Measurements from ENCODE around the gene TSGA10.

Gene TSGA10

GRCh38 chr2:99171377-99172140 lies 16.8 kb upstream of the TSGA10 start:
- intact Hi-C loops (cut with micrococcal nuclease): no loop called here
- Mint-ChIP-seq H3K27ac (no peak overlapping the region), H3K36me3 (ENCODE audit: low read depth) (peaks cover 73% of the 10 kb centered on the region), H3K4me1 (ENCODE audit: low read depth) (peaks cover 6% of the 10 kb centered on the region), H3K9me3 (no peaks in the 10 kb centered on the region), H3K4me3 (no peak overlapping the region), H3K27me3 (no peaks in the 10 kb centered on the region)

- intact Hi-C loops (cut with micrococcal nuclease): no loop called here
- no peak overlapping the region for H3K4me3 Mint-ChIP-seq
- no peaks in the 10 kb centered on the region for H3K9me3 Mint-ChIP-seq
- H3K27me3 Mint-ChIP-seq: no peaks in the 10 kb centered on the region
- H3K4me1 Mint-ChIP-seq (ENCODE audit: low read depth): no peaks in the 10 kb centered on the region
- H3K36me3 Mint-ChIP-seq (ENCODE audit: low read depth): peaks cover 85% of the 10 kb centered on the region
- H3K27ac Mint-ChIP-seq: no peak overlapping the region
Observed at GRCh38 chr2:99169534-99169933, 14.8 kb upstream of the TSGA10 start.

- Mint-ChIP-seq H3K9me3 (no peaks in the 10 kb centered on the region), H3K27me3 (no peaks in the 10 kb centered on the region), H3K27ac (no peak overlapping the region), H3K4me1 (ENCODE audit: low read depth) (no peaks in the 10 kb centered on the region), H3K36me3 (ENCODE audit: low read depth) (peaks cover 73% of the 10 kb centered on the region), H3K4me3 (no peak overlapping the region)
- intact Hi-C loops (cut with micrococcal nuclease): no loop called here
Observed at GRCh38 chr2:99166218-99166617, 11.5 kb upstream of the TSGA10 start.

GRCh38 chr2:99159594-99159993 lies 4.9 kb upstream of the TSGA10 start:
- H3K4me1 Mint-ChIP-seq (ENCODE audit: low read depth): peaks cover 24% of the 10 kb centered on the region
- no peak overlapping the region for H3K4me3 Mint-ChIP-seq
- peaks cover 64% of the 10 kb centered on the region for H3K36me3 Mint-ChIP-seq (ENCODE audit: low read depth)
- no peak overlapping the region for H3K27ac Mint-ChIP-seq
- H3K27me3 Mint-ChIP-seq: no peaks in the 10 kb centered on the region
- intact Hi-C loops (cut with micrococcal nuclease): loop anchor here (10.0 kb wide), 1 partner anchor 55 kb away; no protein-coding TSS in a partner anchor
- no peaks in the 10 kb centered on the region for H3K9me3 Mint-ChIP-seq

GRCh38 chr2:99158599-99158998 lies 3.9 kb upstream of the TSGA10 start:
- Mint-ChIP-seq H3K27me3 (no peaks in the 10 kb centered on the region), H3K9me3 (no peaks in the 10 kb centered on the region), H3K36me3 (ENCODE audit: low read depth) (peaks cover 57% of the 10 kb centered on the region), H3K27ac (no peak overlapping the region), H3K4me3 (no peak overlapping the region), H3K4me1 (ENCODE audit: low read depth) (peaks cover 31% of the 10 kb centered on the region)
- intact Hi-C loops (cut with micrococcal nuclease): loop anchor here (10.0 kb wide), 1 partner anchor 54 kb away; no protein-coding TSS in a partner anchor

- H3K27ac Mint-ChIP-seq: no peak overlapping the region
- peaks cover 49% of the 10 kb centered on the region for H3K36me3 Mint-ChIP-seq (ENCODE audit: low read depth)
- intact Hi-C loops (cut with micrococcal nuclease): loop anchor here (10.0 kb wide), 1 partner anchor 52 kb away; no protein-coding TSS in a partner anchor
- no peak overlapping the region for H3K4me3 Mint-ChIP-seq
- H3K27me3 Mint-ChIP-seq: no peaks in the 10 kb centered on the region
- no peaks in the 10 kb centered on the region for H3K9me3 Mint-ChIP-seq
- H3K4me1 Mint-ChIP-seq (ENCODE audit: low read depth): peaks cover 31% of the 10 kb centered on the region
Observed at GRCh38 chr2:99156891-99157290, 2.1 kb upstream of the TSGA10 start.

- intact Hi-C loops (cut with micrococcal nuclease): loop anchor here (2.0 to 10.0 kb wide), 3 partner anchors 13 to 49 kb away; partner anchors contain the start of genes C2orf15, MITD1 and MRPL30
- Mint-ChIP-seq H3K4me1 (ENCODE audit: low read depth) (peaks cover 37% of the 10 kb centered on the region), H3K36me3 (ENCODE audit: low read depth) (peaks cover 38% of the 10 kb centered on the region), H3K4me3 (peak overlapping the region; percentile 97), H3K27ac (peak overlapping the region; percentile 94), H3K9me3 (no peaks in the 10 kb centered on the region), H3K27me3 (no peaks in the 10 kb centered on the region)
Observed at GRCh38 chr2:99153921-99154604, 679 bp downstream of the TSGA10 start.

GRCh38 chr2:99152199-99152895 lies 2.4 kb downstream of the TSGA10 start:
- intact Hi-C loops (cut with micrococcal nuclease): loop anchor here (10.0 kb wide), 1 partner anchor 48 kb away; no protein-coding TSS in a partner anchor
- H3K36me3 Mint-ChIP-seq (ENCODE audit: low read depth): peaks cover 23% of the 10 kb centered on the region
- no peaks in the 10 kb centered on the region for H3K27me3 Mint-ChIP-seq
- no peaks in the 10 kb centered on the region for H3K9me3 Mint-ChIP-seq
- H3K4me1 Mint-ChIP-seq (ENCODE audit: low read depth): peaks cover 32% of the 10 kb centered on the region
- no peak overlapping the region for H3K27ac Mint-ChIP-seq
- no peak overlapping the region for H3K4me3 Mint-ChIP-seq

GRCh38 chr2:99150706-99151105 lies 4.0 kb downstream of the TSGA10 start:
- no peaks in the 10 kb centered on the region for H3K9me3 Mint-ChIP-seq
- no peak overlapping the region for H3K4me3 Mint-ChIP-seq
- peaks cover 13% of the 10 kb centered on the region for H3K36me3 Mint-ChIP-seq (ENCODE audit: low read depth)
- no peak overlapping the region for H3K27ac Mint-ChIP-seq
- intact Hi-C loops (cut with micrococcal nuclease): loop anchor here (10.0 kb wide), 1 partner anchor 46 kb away; no protein-coding TSS in a partner anchor
- H3K4me1 Mint-ChIP-seq (ENCODE audit: low read depth): peaks cover 23% of the 10 kb centered on the region
- H3K27me3 Mint-ChIP-seq: no peaks in the 10 kb centered on the region

GRCh38 chr2:99141110-99142108 lies 13.3 kb downstream of the TSGA10 start, which contains the start of gene C2orf15:
C2orf15 (plus strand) TSS chr2:99141707; CDS start chr2:99150559, 8,852 bp downstream.
- H3K9me3 Mint-ChIP-seq: no peaks in the 10 kb centered on the region
- peak within 1 kb of the TSS; percentile 88 for H3K27ac Mint-ChIP-seq
- intact Hi-C loops (cut with micrococcal nuclease): loop anchor here (2.0 to 5.0 kb wide), 2 partner anchors 13 to 41 kb away; partner anchors contain the start of genes LIPT1, MITD1, MRPL30 and TSGA10
- H3K4me1 Mint-ChIP-seq (ENCODE audit: low read depth): peaks cover 32% of the 10 kb centered on the region
- peak within 1 kb of the TSS; percentile 97 for H3K4me3 Mint-ChIP-seq
- H3K36me3 Mint-ChIP-seq (ENCODE audit: low read depth): peaks cover 13% of the 10 kb centered on the region
- H3K27me3 Mint-ChIP-seq: peaks cover 11% of the 10 kb centered on the region

GRCh38 chr2:99140860-99141109 lies 14.0 kb downstream of the TSGA10 start:
- H3K27me3 Mint-ChIP-seq: peaks cover 11% of the 10 kb centered on the region
- H3K9me3 Mint-ChIP-seq: no peaks in the 10 kb centered on the region
- H3K4me1 Mint-ChIP-seq (ENCODE audit: low read depth): peaks cover 32% of the 10 kb centered on the region
- peaks cover 13% of the 10 kb centered on the region for H3K36me3 Mint-ChIP-seq (ENCODE audit: low read depth)
- intact Hi-C loops (cut with micrococcal nuclease): loop anchor here (2.0 to 5.0 kb wide), 2 partner anchors 14 to 42 kb away; partner anchors contain the start of genes LIPT1, MITD1, MRPL30 and TSGA10
- H3K27ac Mint-ChIP-seq: peak overlapping the region; percentile 88
- H3K4me3 Mint-ChIP-seq: peak overlapping the region; percentile 97

- intact Hi-C loops (cut with micrococcal nuclease): loop anchor here (2.0 to 5.0 kb wide), 2 partner anchors 15 to 42 kb away; partner anchors contain the start of genes LIPT1, MITD1, MRPL30 and TSGA10
- peak overlapping the region; percentile 88 for H3K27ac Mint-ChIP-seq
- H3K36me3 Mint-ChIP-seq (ENCODE audit: low read depth): peaks cover 13% of the 10 kb centered on the region
- H3K4me3 Mint-ChIP-seq: peak overlapping the region; percentile 97
- no peaks in the 10 kb centered on the region for H3K9me3 Mint-ChIP-seq
- H3K27me3 Mint-ChIP-seq: peaks cover 11% of the 10 kb centered on the region
- H3K4me1 Mint-ChIP-seq (ENCODE audit: low read depth): peaks cover 37% of the 10 kb centered on the region
Observed at GRCh38 chr2:99140056-99140859, 14.5 kb downstream of the TSGA10 start.
